Loucy (cell line): Measurements from ENCODE around the gene TMEM208.
A peak's percentile ranks its signal among the peaks of the same experiment; 100 is the strongest.

Experiments used
- H2AFZ ChIP-seq: fragments of 200-600 bp; sonication (generic); 2 replicates; pipeline ENCODE4 v1.6.0; 2016; ENCODE audit warnings: antibody characterized with exemption, mild to moderate bottlenecking, low read length, moderate library complexity
- H3F3A ChIP-seq: fragments of 200-600 bp; 2 replicates; pipeline ENCODE4 v1.6.0; 2016; ENCODE audit warnings: antibody characterized with exemption, low read depth, mild to moderate bottlenecking
- H3K27me3 ChIP-seq: fragments of 200-600 bp; sonication (generic); 2 replicates; pipeline ENCODE4 v1.6.1; 2014; ENCODE audit warnings: low read length, mild to moderate bottlenecking; ENCODE audit not compliant: insufficient read depth, poor library complexity, severe bottlenecking
- H3K36me3 ChIP-seq: fragments of 200-600 bp; sonication (generic); 2 replicates; pipeline ENCODE4 v1.6.1; 2016; ENCODE audit warnings: low read length; ENCODE audit not compliant: insufficient read depth
- H3K4me1 ChIP-seq: fragments of 200-600 bp; sonication (generic); 2 replicates; pipeline ENCODE4 v1.5.1; 2014; ENCODE audit warnings: low read length, mild to moderate bottlenecking; ENCODE audit not compliant: insufficient read depth, poor library complexity, severe bottlenecking
- H3K4me2 ChIP-seq: fragments of 200-600 bp; sonication (generic); 2 replicates; pipeline ENCODE4 v1.6.0; 2014; ENCODE audit warnings: antibody characterized with exemption, low read length, low read depth, mild to moderate bottlenecking; ENCODE audit not compliant: poor library complexity, severe bottlenecking
- H3K4me3 ChIP-seq: fragments of 200-600 bp; sonication (generic); 2 replicates; pipeline ENCODE4 v1.5.1; 2014; ENCODE audit warnings: low read length, mild to moderate bottlenecking, mixed read lengths; ENCODE audit not compliant: poor library complexity, severe bottlenecking
- H3K79me2 ChIP-seq: fragments of 200-600 bp; sonication (generic); 2 replicates; pipeline ENCODE4 v1.6.1; 2014; ENCODE audit warnings: low read length; ENCODE audit not compliant: insufficient read depth
- H3K9ac ChIP-seq: fragments of 200-600 bp; sonication (generic); 2 replicates; pipeline ENCODE4 v1.6.0; 2014; ENCODE audit warnings: mild to moderate bottlenecking, low read depth, low read length, moderate library complexity; ENCODE audit not compliant: poor library complexity, severe bottlenecking
- H3K9me2 ChIP-seq: fragments of 200-600 bp; sonication (generic); replicated peaks from 2 replicates; pipeline ENCODE4 v1.6.1; 2016; ENCODE audit warnings: low read depth, low read length, mixed read lengths
- H3K9me3 ChIP-seq: fragments of 200-600 bp; sonication (generic); 2 replicates; pipeline ENCODE4 v1.6.1; 2014; ENCODE audit warnings: mild to moderate bottlenecking, antibody characterized with exemption, low read length, low read depth; ENCODE audit not compliant: insufficient read depth
- H4K20me1 ChIP-seq: fragments of 200-600 bp; sonication (generic); 2 replicates; pipeline ENCODE4 v1.6.0; 2014; ENCODE audit warnings: antibody characterized with exemption, low read length, mild to moderate bottlenecking; ENCODE audit not compliant: insufficient read depth, poor library complexity, severe bottlenecking
- EZH2phosphoT487 ChIP-seq: fragments of 200-600 bp; IDR thresholded peaks from 2 replicates; pipeline ENCODE4 v1.6.1; 2018; ENCODE audit warnings: antibody characterized with exemption, mild to moderate bottlenecking, moderate library complexity, borderline replicate concordance
- TF ChIP-seq, protein P1 (sequence below): fragments of 200-600 bp; sonication (generic); conservative IDR thresholded peaks from 2 replicates; pipeline ENCODE4 v1.5.1; 2014; ENCODE audit warnings: mild to moderate bottlenecking, antibody characterized with exemption, low read length

Gene TMEM208

DNA sequence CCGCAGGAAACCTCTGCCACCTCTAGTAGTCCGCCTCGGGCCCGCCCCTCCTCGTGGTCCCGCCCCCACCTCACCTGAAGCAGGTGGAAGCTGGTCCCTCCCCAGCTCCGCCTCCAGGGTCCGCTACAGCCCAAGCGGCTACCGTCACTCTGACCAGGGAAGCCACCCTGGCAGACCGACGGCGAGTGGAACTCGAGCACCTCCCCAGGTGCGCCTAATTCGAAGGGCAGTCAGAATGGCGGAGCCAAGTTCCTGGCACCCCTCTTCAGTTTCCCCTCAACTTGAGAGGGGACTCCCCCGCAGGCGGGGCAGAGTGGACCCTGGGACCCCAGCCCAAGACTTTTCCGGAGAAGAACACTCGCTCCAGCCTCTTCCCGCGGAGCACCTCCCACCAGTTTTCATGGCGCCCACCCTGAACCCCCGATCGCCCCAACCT lies 19.8 kb downstream of the TMEM208 start:
- H2AFZ ChIP-seq: peak overlapping the region; percentile 86
- TF ChIP-seq, protein P1, sequence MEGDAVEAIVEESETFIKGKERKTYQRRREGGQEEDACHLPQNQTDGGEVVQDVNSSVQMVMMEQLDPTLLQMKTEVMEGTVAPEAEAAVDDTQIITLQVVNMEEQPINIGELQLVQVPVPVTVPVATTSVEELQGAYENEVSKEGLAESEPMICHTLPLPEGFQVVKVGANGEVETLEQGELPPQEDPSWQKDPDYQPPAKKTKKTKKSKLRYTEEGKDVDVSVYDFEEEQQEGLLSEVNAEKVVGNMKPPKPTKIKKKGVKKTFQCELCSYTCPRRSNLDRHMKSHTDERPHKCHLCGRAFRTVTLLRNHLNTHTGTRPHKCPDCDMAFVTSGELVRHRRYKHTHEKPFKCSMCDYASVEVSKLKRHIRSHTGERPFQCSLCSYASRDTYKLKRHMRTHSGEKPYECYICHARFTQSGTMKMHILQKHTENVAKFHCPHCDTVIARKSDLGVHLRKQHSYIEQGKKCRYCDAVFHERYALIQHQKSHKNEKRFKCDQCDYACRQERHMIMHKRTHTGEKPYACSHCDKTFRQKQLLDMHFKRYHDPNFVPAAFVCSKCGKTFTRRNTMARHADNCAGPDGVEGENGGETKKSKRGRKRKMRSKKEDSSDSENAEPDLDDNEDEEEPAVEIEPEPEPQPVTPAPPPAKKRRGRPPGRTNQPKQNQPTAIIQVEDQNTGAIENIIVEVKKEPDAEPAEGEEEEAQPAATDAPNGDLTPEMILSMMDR: no peak
- no peak for TF ChIP-seq EZH2phosphoT487
- peak overlapping the region; percentile 83 for H3K9ac ChIP-seq
- peaks cover 19% of the 10 kb centered on the region for H4K20me1 ChIP-seq
- H3K9me2 ChIP-seq: no peaks in the 10 kb centered on the region
- H3K4me3 ChIP-seq: peak overlapping the region; percentile 88
- peaks cover 71% of the 10 kb centered on the region for H3K4me1 ChIP-seq
- H3K36me3 ChIP-seq: no peaks in the 10 kb centered on the region
- H3K27me3 ChIP-seq: no peaks in the 10 kb centered on the region
- peak overlapping the region; percentile 99 for H3K4me2 ChIP-seq
- H3F3A ChIP-seq: peaks cover 8% of the 10 kb centered on the region
- peaks cover 40% of the 10 kb centered on the region; the same call in 1 of the 2 replicates for H3K79me2 ChIP-seq
- no peaks in the 10 kb centered on the region for H3K9me3 ChIP-seq

GRCh38 chr16:67247192-67248072 lies 20.5 kb downstream of the TMEM208 start, which contains the start of gene FHOD1:
Gene FHOD1, minus strand, starts transcription at chr16:67247481. Its CDS starts 71 bp downstream, at chr16:67247410.
- Histone ChIP-seq H3K27me3 (no peaks in the 10 kb centered on the region), H3F3A (peaks cover 8% of the 10 kb centered on the region), H3K9me2 (no peaks in the 10 kb centered on the region), H3K9me3 (no peaks in the 10 kb centered on the region), H3K4me1 (peaks cover 64% of the 10 kb centered on the region), H3K36me3 (no peaks in the 10 kb centered on the region), H3K4me3 (peak within 1 kb of the TSS; percentile 88), H3K79me2 (peaks cover 33% of the 10 kb centered on the region; the same call in 1 of the 2 replicates), H2AFZ (peak within 1 kb of the TSS; percentile 86), H3K4me2 (peak within 1 kb of the TSS; percentile 99), H3K9ac (peak within 1 kb of the TSS; percentile 83), H4K20me1 (peaks cover 19% of the 10 kb centered on the region)
- TF ChIP-seq EZH2phosphoT487: no peak
- TF ChIP-seq, protein P1: no peak

DNA sequence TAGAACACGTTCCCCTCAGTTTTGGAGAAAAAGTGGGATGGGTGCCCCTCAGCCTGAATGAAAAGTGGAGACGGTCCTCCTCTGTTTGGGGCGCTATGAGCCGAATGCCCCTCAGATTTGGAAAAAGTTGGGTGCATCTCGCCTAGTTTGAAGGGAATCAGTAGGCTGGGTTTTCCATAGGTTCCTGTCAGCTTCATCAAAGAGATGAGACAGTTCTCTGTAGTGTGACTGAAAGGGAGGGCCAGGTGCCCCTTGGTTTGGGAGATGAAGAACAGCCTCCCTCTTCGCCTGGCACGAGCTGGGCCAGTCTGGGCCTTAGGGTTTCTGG lies 21.1 kb downstream of the TMEM208 start:
- TF ChIP-seq EZH2phosphoT487: no peak
- TF ChIP-seq, protein P1: no peak
- Histone ChIP-seq H3K9me3 (no peaks in the 10 kb centered on the region), H3K79me2 (peaks cover 29% of the 10 kb centered on the region; the same call in 1 of the 2 replicates), H3K9me2 (no peaks in the 10 kb centered on the region), H3K4me1 (peaks cover 61% of the 10 kb centered on the region), H3K4me3 (peak overlapping the region; percentile 88), H3F3A (peaks cover 8% of the 10 kb centered on the region), H3K9ac (peak overlapping the region; percentile 83), H4K20me1 (peaks cover 19% of the 10 kb centered on the region), H3K4me2 (peak overlapping the region; percentile 99), H3K27me3 (no peaks in the 10 kb centered on the region), H3K36me3 (no peaks in the 10 kb centered on the region), H2AFZ (peak overlapping the region; percentile 86)
